Activated CD4-positive, alpha-beta T cell treated with anti-CD3 and anti-CD28 coated beads for 24 hours (primary cell): ENCODE results near the gene ZNF275.
"Not testable (repeated sequence)": the region's sequence is repeated elsewhere in the genome, so short reads cannot be mapped to it uniquely, and the experiment has no call there.

Experiments
- DNase-seq, 2 donors: peaks; one replicate each; pipeline ENCODE4 v3.0.0-alpha.2; 2020; ENCODE audit warnings: low read depth in 2 of 2

Gene ZNF275

DNA sequence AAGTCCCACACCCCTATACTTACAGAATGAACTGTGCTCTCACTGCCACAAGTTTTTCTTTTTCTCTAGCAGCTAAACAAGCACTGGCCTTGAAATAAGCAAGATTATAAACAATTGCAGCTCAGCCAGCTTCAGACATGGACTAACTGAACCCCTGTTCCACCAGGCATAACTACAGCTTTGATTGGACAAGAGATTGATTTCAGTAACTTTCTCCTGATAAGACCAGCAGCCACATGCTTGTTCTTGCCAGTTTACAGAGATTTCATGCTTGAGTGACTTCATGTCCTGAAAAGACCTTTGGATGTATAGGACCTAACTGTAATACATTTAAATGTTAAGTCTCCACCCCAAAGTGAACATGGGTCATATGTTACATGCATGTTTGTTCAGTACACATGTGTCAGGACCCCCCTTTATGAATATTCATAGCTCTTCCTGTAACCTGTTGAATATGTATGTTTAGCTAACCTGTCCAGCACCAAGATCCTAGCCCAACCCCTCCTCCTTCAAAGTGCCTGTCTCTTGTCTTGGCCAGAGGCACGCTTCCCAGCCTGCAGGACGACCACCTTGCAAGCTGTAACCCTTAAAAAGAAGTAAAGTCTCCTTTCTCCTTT lies 27.9 kb downstream of the ZNF275 start:
- no peak for DNase-seq

DNA sequence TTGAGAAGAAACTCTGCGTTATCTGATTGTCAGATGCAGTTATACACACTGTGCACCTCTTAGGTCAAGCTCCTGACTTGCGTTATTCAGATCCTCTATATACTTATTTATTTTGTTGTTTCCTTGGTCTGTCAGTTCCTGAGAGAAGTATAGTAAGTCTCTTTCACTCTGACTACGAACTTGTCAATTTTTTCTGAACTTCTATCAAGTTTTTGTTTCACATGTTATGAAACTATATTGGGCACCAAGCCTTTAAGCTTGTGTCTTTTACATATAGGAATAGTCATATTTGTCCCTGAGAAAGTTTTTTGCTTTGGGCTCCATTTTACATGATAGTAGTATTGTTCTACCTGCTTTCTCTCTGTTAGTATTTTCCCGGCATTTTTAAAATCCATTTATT lies 31.7 kb downstream of the ZNF275 start:
- DNase-seq: no peak

DNA sequence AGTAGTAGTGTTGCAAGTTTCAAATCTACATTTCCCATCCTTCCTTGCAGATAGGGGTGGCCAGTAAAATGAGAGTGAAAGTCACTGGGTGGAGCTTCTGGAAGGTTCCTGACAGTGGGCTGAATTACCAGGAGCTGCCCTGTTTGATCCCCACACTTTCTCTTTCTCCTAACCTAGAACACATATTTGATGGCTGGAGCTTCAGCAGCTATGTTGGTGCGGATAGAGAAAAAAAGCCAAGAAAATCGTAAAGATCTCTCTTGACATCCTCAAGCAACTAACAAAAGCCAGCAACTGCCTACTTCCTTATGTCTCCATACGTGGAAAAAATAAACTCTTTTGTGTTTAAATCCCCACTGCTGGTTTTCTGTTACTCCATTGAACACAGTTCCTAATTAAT lies 32.2 kb downstream of the ZNF275 start:
- no peak for DNase-seq

DNA sequence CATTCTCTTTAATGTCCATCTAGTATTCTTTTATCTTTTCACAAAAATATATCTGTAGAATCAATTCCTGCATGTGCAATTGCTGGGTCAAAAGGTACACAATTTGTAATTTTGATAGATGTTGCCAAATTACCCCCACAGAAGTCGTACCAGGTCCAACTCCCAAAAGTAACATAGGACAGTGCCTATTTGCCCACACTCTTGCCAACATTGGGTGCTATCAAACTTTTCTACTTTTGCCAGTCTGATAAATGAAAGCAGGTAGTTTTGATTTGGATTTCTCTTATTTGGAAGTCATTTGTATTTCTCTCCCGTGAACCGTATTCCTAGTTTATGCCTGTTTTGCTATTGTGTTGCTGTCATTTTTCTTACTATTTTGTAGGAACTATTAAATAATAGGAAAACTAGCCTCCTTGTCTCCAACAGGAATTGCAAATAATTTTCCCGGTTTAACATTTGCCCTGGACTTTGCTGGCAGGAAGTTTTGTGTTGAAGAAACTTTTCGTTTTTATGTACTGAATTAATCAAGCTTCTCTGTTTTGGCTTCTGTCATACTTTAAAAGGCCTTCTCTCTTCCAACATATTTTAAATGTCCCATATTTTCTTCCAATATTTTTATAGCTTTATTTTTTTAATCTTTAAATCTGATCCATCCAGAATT lies 33.1 kb downstream of the ZNF275 start:
- no peak for DNase-seq

DNA sequence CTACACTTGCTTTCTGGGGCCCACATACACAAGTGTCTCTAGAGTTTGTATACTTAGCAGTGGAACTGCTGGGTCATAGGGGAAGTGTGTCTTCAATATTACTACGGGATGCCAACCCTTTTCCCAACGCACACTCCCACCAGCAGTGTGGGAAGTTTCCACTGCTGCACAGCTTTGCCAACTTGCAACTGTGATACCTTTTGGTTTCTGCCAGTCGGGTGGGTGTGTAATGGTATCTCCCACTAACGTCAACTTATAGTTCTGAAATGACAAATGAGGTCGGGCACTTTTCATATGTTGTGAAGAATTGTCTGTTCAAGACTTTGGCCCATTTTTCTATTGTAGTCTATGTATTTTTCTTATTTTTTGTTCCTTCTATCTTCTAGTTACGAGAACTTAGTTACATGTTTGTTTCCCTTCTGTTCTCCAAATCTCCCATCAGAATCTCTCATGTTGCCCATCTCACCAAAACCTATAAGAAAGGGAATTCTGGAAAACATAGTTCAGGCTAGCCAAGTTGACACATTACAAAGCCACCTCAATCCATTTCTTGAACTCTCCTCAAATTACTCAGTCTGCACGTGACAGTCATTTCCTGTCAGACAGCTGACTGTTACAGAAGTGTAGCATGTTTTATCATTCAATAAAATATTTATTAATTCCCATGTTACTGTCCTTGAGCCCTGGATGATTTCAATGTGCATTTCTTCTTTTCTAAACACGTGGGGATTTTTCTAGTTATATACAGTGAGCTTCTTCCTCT lies 36.5 kb downstream of the ZNF275 start:
- no peak for DNase-seq

DNA sequence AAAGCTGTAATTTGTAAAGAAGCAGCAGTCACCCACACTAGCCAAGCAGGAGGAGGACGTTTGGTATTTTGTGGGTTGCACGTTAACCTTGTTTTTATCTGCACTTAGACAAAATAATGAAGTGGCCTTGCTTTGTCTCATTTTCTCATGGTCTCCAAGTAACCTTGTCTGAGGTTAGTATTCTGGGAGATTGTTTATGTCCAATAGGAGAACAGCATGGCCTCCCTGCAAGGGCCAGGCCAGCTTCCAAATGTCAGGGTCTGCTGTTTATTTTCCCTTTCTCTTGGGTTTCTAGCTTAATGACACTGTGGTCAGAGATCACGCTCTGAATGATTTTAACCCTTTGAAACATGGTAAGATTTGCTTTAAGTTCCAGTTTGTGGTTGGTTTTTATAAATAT lies 37.3 kb downstream of the ZNF275 start:
- no peak for DNase-seq

DNA sequence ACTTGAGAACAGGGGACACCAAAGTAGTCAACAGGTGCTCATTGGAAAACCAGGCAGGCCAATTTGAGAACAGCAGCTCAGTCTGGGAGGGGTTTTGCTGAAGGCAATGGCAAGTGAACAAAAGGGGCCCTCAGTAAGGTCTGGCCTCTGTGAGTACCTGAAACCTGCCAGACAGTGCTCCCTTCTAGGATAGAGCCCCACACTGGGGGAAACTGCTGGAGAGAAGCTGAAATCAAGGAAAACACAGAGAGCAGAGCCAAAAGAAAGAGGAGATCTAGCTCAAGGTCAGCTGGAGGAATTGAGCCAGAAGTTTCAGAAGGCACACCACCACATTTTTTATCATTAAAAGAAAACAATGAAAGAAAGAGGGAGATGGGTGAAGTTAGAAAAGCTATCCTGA lies 39.0 kb downstream of the ZNF275 start:
- no peak for DNase-seq

DNA sequence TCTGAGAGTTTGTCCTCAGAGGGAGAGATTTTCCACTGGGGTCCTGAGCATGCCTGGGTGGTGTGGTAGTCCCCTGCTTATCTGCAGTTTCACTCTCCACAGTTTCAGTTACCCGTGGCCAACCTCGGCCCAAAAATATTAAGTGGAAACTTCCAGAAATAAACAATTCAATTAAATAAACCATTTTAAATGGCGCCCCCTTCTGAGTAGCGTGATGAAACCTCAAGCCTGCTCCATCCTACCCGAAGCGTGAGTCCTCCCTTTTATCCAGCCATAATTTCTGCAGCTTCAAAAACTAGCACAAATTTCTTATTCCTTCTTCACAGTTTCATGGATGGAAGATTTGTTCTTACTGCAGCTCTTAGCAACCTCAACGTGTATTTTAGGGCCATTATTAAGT lies 40.5 kb downstream of the ZNF275 start:
- no peak for DNase-seq

DNA sequence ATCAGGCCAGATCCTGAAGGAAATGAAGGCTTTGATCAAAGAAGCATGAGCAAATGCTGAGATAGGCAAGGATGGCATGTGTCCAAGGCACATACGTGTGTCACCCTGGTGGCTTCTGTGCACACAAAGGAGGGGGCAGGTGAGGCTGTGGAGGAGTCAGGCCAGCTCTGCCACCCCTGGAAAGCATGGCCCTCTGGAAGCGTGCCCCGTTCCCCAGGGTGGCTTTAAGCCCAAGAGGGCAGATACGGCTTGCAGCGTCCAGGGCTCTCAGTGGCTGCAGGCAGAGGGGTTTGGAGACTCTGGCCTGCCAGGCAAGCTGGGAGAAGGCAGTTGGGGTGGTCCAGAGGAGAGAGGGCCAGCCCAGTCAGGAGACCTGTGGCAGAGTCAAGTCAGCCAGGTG lies 41.6 kb downstream of the ZNF275 start:
- DNase-seq: no peak

DNA sequence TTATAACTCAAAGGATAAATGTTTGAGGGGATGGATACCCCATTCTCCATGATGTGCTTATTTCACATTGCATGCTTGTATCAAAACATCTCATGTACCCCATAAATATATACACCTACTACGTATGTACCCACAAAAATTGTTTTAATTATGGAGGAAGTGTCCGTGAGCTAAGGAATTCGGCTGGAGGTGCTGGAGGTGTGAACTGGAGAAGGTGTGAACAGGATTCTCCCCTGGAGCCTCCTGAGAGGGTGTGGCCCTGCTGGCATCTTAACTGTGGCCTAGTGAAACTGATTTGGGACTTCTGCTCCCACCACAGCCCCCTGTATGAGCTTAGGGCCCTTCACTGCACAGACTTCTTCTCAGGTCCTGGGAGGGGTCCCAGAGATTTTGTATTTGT lies 43.8 kb downstream of the ZNF275 start:
- no peak for DNase-seq

DNA sequence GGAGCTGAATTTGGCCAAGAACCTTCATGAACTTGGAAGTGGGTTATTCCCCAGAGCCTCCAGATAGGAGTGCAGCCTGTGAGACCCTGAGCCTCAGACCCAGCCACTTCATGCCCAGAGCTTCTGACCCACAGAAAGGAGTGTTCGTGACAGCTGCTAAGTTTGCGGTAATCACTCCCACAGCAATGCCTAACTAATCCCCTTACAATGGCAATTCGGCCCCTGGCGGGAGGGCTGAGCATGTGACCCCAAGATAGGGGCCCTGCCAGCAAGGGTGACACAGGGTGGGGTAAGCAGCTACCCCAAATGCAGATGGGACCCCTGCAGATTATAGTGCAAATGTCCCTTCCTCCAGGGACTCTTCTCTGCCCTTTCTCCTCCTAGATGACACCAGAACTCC lies 44.7 kb downstream of the ZNF275 start:
- DNase-seq: no peak

DNA sequence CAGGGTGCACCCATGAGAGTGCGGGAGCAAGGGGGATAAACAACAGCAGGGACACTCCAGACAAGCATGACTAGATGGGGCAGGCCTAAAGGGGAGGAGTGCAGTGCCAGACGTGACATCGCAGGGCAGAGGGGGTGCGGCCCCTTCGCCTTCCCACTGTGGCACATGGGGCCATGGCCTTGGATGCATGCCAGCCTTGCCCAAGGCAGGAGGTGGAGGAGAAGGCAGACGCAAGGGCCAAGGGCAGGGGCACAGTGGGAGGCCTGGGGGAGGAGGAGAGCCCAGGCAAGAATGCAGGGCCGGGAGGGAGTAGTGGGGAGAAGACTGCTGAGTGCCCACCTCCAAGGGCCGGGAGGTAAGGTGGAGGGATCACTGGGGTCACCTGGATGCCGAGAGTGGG lies 45.6 kb downstream of the ZNF275 start:
- no peak for DNase-seq

DNA sequence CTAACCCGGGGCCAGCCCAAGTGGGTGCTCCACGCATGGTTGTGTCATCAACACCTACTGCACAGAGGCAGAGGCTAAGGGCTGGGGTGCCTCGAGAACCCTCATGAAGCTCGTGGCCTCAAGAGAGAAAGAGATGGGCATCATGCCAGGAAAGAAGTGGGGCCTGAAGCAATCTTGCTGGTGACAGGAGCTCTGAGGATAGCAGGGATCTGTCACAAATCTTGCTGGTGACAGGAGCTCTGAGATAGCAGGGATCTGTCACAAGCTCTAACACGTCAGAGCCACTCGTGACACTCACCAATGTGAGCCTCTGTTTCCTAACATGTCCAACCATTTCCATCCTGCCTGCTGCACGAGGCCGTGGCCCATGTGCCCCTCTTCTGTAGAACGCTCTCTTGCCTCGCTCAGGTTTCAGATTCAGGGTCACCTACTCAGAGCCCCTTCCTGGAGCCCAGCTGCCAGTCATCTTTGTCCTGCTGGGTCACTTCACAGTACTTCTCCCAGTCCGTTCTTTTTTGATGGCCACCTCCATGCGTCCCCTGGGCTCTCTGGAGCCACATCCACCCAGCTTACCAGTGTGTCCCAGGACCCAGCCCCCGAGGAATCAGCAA lies 46.1 kb downstream of the ZNF275 start:
- no peak for DNase-seq

DNA sequence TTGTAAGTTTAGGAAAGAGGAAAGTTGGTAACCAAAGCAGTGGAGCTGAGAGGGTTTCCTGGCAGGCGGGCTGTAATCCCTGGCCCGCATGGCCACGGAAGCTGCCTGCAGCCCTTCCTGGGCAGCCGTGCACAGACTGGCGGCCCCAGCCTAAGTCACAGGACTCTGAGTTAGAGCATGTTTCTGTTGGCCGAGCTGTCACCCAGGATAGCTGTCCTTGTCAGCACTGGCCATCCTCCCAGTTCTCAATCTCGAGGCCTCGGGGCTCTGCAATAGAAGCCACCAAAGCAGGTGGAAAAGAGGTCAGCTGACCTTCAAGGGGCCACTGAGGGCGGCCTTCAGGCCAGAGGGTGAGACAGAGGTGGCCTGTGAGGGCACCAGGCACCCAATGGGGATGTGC lies 46.7 kb downstream of the ZNF275 start:
- no peak for DNase-seq

DNA sequence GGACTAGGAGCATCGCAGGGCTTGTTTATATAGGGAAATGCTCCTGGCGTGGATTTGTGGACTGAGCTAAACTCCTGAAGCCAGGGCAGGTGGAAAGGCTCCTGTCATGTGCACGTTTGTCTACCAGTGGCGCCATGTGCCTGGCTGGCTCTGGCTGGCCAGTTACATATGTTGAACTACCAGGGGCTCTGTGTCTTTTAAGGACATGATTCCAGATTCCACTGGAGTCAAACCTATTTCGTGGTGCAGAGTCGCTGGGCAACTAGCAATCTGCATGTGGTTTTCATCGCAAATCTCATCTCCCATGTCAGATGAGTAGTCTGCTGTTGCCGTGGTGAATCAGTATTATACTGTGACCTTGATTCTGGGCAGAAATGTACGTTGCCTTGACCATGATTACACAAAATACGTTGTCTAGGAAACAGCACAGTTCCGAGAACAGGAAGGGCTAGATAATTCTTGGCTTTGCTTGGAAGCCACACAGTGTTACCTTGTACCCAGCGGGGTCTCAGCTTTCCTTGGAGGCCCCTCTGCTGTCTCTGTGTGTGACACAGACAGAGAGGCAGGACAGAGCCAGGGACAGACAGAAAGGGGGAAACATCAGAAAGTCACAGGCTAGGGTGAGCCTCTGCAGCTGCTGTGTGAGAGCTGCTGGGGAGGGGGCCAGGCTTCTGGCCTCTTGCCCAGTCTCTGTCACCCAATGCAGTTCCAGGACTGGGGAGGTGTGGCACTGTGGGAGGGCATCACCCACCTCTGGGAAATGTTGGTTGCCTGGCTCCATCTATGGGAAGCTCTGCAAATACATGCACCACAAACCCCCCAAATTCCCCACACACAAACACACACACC lies 48.0 kb downstream of the ZNF275 start:
- DNase-seq: no peak

DNA sequence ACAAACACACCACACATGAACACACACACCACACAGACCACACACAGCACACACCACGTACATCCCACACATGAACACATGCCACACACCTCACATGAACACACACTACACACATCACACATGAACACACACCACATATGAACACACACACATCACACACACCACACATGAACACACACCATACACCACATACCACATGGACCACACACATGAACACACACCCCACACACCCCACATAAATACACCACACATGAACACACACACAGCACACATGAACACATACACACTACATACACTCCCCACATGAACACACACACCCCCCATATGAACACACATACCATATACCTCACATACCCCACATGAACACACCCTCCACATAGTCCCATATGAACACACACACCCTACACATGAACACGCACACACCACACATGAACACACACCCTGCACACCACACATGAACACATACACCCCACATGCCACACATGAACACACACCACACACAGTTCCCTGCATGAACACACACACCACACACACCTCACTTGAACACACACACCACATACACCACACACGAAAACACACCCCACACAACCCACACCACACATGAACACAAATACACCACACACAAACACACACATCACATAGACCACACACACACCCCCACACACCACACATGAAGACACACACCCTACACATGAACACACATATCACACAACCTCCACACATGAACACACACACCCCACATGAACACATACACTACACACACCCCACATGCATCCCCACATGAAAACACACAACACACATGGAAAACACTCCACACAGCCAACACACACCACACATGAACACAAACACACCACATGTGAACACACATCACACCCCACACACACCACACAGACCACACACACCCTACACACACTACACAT lies 48.9 kb downstream of the ZNF275 start:
- DNase-seq: no peak

DNA sequence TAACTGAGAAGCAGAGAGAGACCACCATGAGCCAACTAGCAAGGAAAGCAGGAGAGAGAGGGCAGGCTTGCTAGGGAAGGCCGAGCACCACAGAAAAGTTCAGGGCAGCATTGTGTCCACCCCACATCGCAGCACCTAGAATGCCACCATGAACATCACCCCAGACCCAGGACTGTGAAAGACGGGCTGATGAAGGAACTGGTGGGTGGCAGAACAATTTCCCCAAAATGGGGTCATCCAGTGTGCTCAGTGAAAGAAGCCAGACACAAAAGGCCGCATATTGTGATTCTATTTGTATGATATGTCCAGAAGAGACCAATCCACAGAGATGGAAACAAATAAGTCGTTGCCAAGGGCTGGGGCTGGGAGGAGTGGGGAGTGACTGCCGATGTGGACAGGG lies 50.4 kb downstream of the ZNF275 start:
- no peak for DNase-seq

DNA sequence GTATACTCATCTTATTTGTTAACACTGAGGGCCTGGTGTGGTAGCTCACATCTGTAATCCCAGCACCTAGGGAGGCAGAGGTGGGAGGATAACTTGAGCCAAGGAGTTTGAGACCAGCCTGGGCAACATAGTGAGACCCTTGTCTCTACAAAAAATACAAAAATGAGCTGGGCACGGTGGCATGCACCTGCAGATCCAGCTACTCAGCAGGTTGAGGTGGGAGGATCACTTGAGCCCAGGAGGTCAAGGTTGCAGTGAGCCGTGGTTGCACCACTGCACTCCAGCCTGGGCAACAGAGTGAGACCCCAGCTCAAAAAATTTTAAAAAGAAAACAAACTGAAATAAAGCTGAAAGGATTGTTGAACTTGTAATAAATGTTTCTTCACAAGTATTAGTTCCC lies 51.0 kb downstream of the ZNF275 start:
- not testable (repeated sequence) for DNase-seq

DNA sequence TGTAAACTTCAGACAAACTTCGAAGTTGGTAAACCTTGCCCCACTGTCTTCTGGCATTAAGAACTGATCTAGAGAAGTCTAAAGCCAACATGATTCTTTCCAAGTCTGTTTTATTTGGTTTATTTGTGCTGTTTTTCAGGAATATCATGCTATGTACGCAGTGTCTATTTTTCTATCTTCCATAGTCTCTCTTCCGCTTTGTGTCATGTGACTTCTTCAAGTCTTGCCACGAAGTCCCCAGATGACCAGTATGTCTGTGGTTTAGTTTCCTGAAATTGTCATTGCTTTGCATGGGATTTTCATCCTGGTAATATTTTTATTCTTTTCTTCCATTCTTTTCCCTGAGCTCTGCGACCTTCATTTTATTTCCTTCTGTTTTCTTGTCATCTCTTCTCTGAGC lies 52.1 kb downstream of the ZNF275 start:
- no peak for DNase-seq

DNA sequence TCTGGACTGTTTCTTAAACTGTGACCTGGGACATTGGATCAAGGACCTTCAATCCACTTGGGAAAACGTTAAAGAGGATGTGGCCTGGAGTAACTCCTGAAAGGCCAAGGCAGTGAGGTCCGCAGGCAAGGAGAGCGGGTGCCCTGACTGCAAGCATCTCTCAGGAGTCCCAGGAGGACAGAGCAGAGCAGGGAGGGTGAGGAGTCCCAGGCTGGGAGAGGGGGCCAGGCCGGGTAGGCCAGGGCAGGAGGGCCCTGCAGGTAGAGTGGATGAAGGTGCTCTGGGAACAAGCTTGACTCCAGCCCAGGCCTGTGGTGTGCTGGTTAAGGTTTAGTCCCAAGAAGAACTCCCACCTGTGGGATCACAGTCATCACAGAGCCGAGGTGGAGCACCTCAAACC lies 53.4 kb downstream of the ZNF275 start:
- no peak for DNase-seq
